H9 (cell line): Measurements from ENCODE around the gene ANKS1B. TPM values are rescaled to one million over a fixed set of nuclear protein-coding genes. Genes with fewer than 3 reads are reported as not detected.

Experiments
- DNase-seq: peaks from one replicate; pipeline ENCODE4 v3.0.0-alpha.2; 2017
- H2AFZ ChIP-seq: one replicate; pipeline ENCODE4 v1.6.1; 2013; ENCODE audit warnings: mild to moderate bottlenecking, low read length, control low read depth, moderate library complexity
- H2AK5ac ChIP-seq: 2 replicates; pipeline ENCODE4 v1.6.1; 2013; ENCODE audit warnings: low read length, control low read depth, mixed read lengths; ENCODE audit not compliant: insufficient read length
- H2BK120ac ChIP-seq: one replicate; pipeline ENCODE4 v1.6.1; 2013; ENCODE audit warnings: low read depth, mild to moderate bottlenecking, low read length, control low read depth, inconsistent platforms; ENCODE audit not compliant: poor library complexity, severe bottlenecking
- H2BK12ac ChIP-seq: 2 replicates; pipeline ENCODE4 v1.6.1; 2013; ENCODE audit warnings: low read length, control low read depth, mixed read lengths, low read depth; ENCODE audit not compliant: insufficient read length
- H2BK15ac ChIP-seq: 2 replicates; pipeline ENCODE4 v1.6.1; 2013; ENCODE audit warnings: low read depth, low read length, control low read depth
- H2BK20ac ChIP-seq: one replicate; pipeline ENCODE4 v1.6.1; 2013; ENCODE audit warnings: low read depth, mild to moderate bottlenecking, low read length, control low read depth, inconsistent platforms; ENCODE audit not compliant: poor library complexity, severe bottlenecking
- H2BK5ac ChIP-seq: 2 replicates; pipeline ENCODE4 v1.6.1; 2013; ENCODE audit warnings: low read length, control low read depth, mixed read lengths; ENCODE audit not compliant: insufficient read length
- H3K14ac ChIP-seq: 2 replicates; pipeline ENCODE4 v1.6.1; 2013; ENCODE audit warnings: low read length, control low read depth; ENCODE audit not compliant: insufficient read depth
- H3K18ac ChIP-seq: 2 replicates; pipeline ENCODE4 v1.6.1; 2013; ENCODE audit warnings: low read depth, mild to moderate bottlenecking, mixed read lengths, low read length, control low read depth; ENCODE audit not compliant: insufficient read length
- H3K23ac ChIP-seq: 2 replicates; pipeline ENCODE4 v1.6.1; 2013; ENCODE audit warnings: low read length, control low read depth, mixed read lengths, low read depth; ENCODE audit not compliant: insufficient read length
- H3K23me2 ChIP-seq: 2 replicates; pipeline ENCODE4 v1.6.1; 2013; ENCODE audit warnings: low read depth, mild to moderate bottlenecking, mixed read lengths, low read length, control low read depth; ENCODE audit not compliant: insufficient read length, poor library complexity, severe bottlenecking
- H3K27ac ChIP-seq: 2 replicates; pipeline ENCODE4 v1.5.1; 2013; ENCODE audit warnings: low read length, control low read depth, mixed read lengths, low read depth; ENCODE audit not compliant: insufficient read length
- H3K27me3 ChIP-seq: 2 replicates; pipeline ENCODE4 v1.6.1; 2013; ENCODE audit warnings: low read length, control low read depth, inconsistent platforms; ENCODE audit not compliant: insufficient read depth
- H3K4ac ChIP-seq: 2 replicates; pipeline ENCODE4 v1.6.1; 2013; ENCODE audit warnings: low read depth, mild to moderate bottlenecking, control low read depth, inconsistent platforms, low read length, moderate library complexity
- H3K4me1 ChIP-seq: 2 replicates; pipeline ENCODE4 v1.6.1; 2013; ENCODE audit warnings: low read length, control low read depth, inconsistent platforms; ENCODE audit not compliant: insufficient read depth
- H3K4me2 ChIP-seq: 2 replicates; pipeline ENCODE4 v1.6.1; 2013; ENCODE audit warnings: low read length, control low read depth, mixed read lengths; ENCODE audit not compliant: insufficient read length, insufficient read depth
- H3K56ac ChIP-seq: 2 replicates; pipeline ENCODE4 v1.6.1; 2013; ENCODE audit warnings: low read depth, mild to moderate bottlenecking, mixed read lengths, low read length, control low read depth; ENCODE audit not compliant: insufficient read length
- H3K79me1 ChIP-seq: 2 replicates; pipeline ENCODE4 v1.6.1; 2013; ENCODE audit warnings: low read depth, mild to moderate bottlenecking, moderate library complexity, low read length, control low read depth, inconsistent platforms; ENCODE audit not compliant: insufficient read depth, poor library complexity, severe bottlenecking
- H3K79me2 ChIP-seq: 2 replicates; pipeline ENCODE4 v1.6.1; 2013; ENCODE audit warnings: low read length, control low read depth, inconsistent platforms; ENCODE audit not compliant: insufficient read depth
- H3K9ac ChIP-seq: 2 replicates; pipeline ENCODE4 v1.6.1; 2013; ENCODE audit warnings: low read length, control low read depth, mixed read lengths; ENCODE audit not compliant: insufficient read length; ENCODE audit errors: extremely low read depth
- H3K9me3 ChIP-seq: one replicate; pipeline ENCODE4 v1.6.1; 2013; ENCODE audit warnings: low read depth, low read length, inconsistent platforms; ENCODE audit not compliant: control insufficient read depth
- H3T11ph ChIP-seq: one replicate; pipeline ENCODE4 v1.6.1; 2013; ENCODE audit warnings: mild to moderate bottlenecking, low read length, control low read depth, inconsistent platforms
- H4K20me1 ChIP-seq: one replicate; pipeline ENCODE4 v1.6.1; 2013; ENCODE audit not compliant: control insufficient read depth, insufficient read length, insufficient read depth
- H4K5ac ChIP-seq: 2 replicates; pipeline ENCODE4 v1.6.1; 2013; ENCODE audit warnings: low read depth, mild to moderate bottlenecking, mixed read lengths, low read length, control low read depth; ENCODE audit not compliant: insufficient read length
- H4K8ac ChIP-seq: replicated peaks from 2 replicates; pipeline ENCODE4 v1.6.1; 2013; ENCODE audit warnings: low read length, control low read depth, mixed read lengths, low read depth; ENCODE audit not compliant: insufficient read length
- H4K91ac ChIP-seq: 2 replicates; pipeline ENCODE4 v1.6.1; 2013; ENCODE audit warnings: low read depth, mild to moderate bottlenecking, moderate library complexity, mixed read lengths, low read length, control low read depth; ENCODE audit not compliant: insufficient read length
- H3K27ac Mint-ChIP-seq, 3 experiments: 2 replicates in 2 of 3; 3 replicates in 1 of 3; pipeline ENCODE4 v1.8.0; 2020 to 2021; ENCODE audit warnings: mixed read lengths in 3 of 3, mild to moderate bottlenecking in 1 of 3, moderate library complexity in 1 of 3
- H3K27me3 Mint-ChIP-seq: 2 replicates; pipeline ENCODE4 v1.8.0; 2021; ENCODE audit warnings: low read depth, mild to moderate bottlenecking, moderate library complexity, mixed read lengths
- H3K36me3 Mint-ChIP-seq, 3 experiments: 2 replicates in 2 of 3; 3 replicates in 1 of 3; pipeline ENCODE4 v1.8.0; 2020 to 2021; ENCODE audit warnings: low read depth in 3 of 3, mixed read lengths in 3 of 3; ENCODE audit not compliant: insufficient read depth in 1 of 3
- H3K4me1 Mint-ChIP-seq, 2 experiments: 2 replicates each; pipeline ENCODE4 v1.8.0; 2020; ENCODE audit warnings: mixed read lengths in 2 of 2
- H3K4me3 Mint-ChIP-seq, 2 experiments: 2 replicates in 1 of 2; 3 replicates in 1 of 2; pipeline ENCODE4 v1.8.0; 2020 to 2021; ENCODE audit warnings: mild to moderate bottlenecking in 2 of 2, mixed read lengths in 2 of 2, moderate library complexity in 1 of 2
- H3K9me3 Mint-ChIP-seq, 2 experiments: 2 replicates in 1 of 2; 3 replicates in 1 of 2; pipeline ENCODE4 v1.8.0; 2020; ENCODE audit warnings: mild to moderate bottlenecking in 2 of 2, mixed read lengths in 2 of 2, moderate library complexity in 1 of 2
- CTCF ChIP-seq: fragments of 200-600 bp; sonication (generic); conservative IDR thresholded peaks from 3 replicates; pipeline ENCODE4 v1.8.0; 2021; ENCODE audit warnings: antibody characterized with exemption, mild to moderate bottlenecking
- WGBS: extraction: QIAGEN DNeasy Blood & Tissue Kit; methylation state at CpG from one replicate; pipeline ENCODE4 v1.1.7; 2013; ENCODE audit warnings: missing lambda C conversion rate, low lambda C conversion rate, mixed read lengths; ENCODE audit not compliant: insufficient read length; ENCODE audit errors: extremely low coverage; 5-methylcytosine and 5-hydroxymethylcytosine counted together
- total RNA-seq: library from RNA; stranded (reverse); gene quantifications from 2 replicates; pipeline ENCODE4 v1.2.1, GENCODE V29; 2021

ANKS1B gene
- total RNA-seq, 1 experiment from 2014 or later, result 4.1 TPM

- Histone ChIP-seq H3K79me2 (no peaks in the 10 kb centered on the region), H3K79me1 (no peaks in the 10 kb centered on the region), H2BK5ac (no peak overlapping the region), H3K14ac (no peak overlapping the region), H3K27me3 (no peaks in the 10 kb centered on the region), H2AFZ (no peak overlapping the region), H3K4me2 (no peak overlapping the region), H3K18ac (no peak overlapping the region), H3K4ac (no peak overlapping the region), H3K23me2 (no peaks in the 10 kb centered on the region), H2BK20ac (no peak overlapping the region), H2AK5ac (no peak overlapping the region), H3T11ph (no peak overlapping the region), H4K91ac (no peak overlapping the region), H3K9me3 (no peaks in the 10 kb centered on the region), H2BK15ac (no peak overlapping the region), H3K23ac (no peak overlapping the region), H2BK120ac (no peak overlapping the region), H3K4me1 (no peaks in the 10 kb centered on the region), H4K5ac (no peak overlapping the region), H2BK12ac (no peak overlapping the region), H4K20me1 (no peaks in the 10 kb centered on the region), H3K9ac (no peak overlapping the region), H4K8ac (no peak overlapping the region), H3K56ac (no peak overlapping the region), H3K27ac (no peak overlapping the region)
- no peaks in the 10 kb centered on the region for H3K9me3 Mint-ChIP-seq
- H3K27ac Mint-ChIP-seq, result no peak overlapping the region
- H3K36me3 Mint-ChIP-seq, result no peaks in the 10 kb centered on the region
- no peak for TF ChIP-seq CTCF
- H3K27me3 Mint-ChIP-seq, result no peaks in the 10 kb centered on the region
- no peak overlapping the region for H3K4me3 Mint-ChIP-seq
- no peaks in the 10 kb centered on the region for H3K4me1 Mint-ChIP-seq
- WGBS, result no CpG with 5 or more reads among the region's 2 CpGs
- no peak for DNase-seq
Observed at GRCh38 chr12:99759444-99759843, 225.3 kb downstream of the ANKS1B start.
